SKM-1 treated with dmso at 0.1 percent for 144 hours (cell line): Measurements from ENCODE around the gene REPS1.
A peak's percentile ranks its signal among the peaks of the same experiment; 100 is the strongest.
"Not testable (repeated sequence)": the region's sequence is repeated elsewhere in the genome, so short reads cannot be mapped to it uniquely, and the experiment has no call there.

Experiments used
- DNase-seq: peaks from one replicate; lab custom pipeline; 2025; ENCODE audit not compliant: unreplicated experiment; lab: John Stamatoyannopoulos, UW

REPS1 gene

DNA sequence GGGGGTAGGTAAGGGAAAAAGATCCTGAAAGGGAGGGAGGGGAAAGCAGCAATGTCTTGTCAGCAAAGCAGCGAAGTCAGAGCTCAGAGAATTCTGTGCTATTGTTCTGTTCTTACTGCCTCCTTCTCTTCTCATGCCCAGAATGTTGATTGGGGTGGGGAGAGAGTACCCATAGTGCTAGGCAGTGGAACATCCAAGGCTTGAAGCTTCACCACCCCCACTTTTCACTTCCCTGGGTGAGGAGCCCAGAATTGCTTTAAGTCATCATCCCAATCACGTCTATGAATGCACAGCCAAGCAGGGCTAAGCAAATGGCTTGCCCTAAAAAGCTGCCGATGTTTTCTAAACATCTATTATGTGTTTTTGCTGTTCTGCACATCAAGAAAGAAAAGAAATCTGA, 16.5 kb downstream of the REPS1 start:
- no peak for DNase-seq

DNA sequence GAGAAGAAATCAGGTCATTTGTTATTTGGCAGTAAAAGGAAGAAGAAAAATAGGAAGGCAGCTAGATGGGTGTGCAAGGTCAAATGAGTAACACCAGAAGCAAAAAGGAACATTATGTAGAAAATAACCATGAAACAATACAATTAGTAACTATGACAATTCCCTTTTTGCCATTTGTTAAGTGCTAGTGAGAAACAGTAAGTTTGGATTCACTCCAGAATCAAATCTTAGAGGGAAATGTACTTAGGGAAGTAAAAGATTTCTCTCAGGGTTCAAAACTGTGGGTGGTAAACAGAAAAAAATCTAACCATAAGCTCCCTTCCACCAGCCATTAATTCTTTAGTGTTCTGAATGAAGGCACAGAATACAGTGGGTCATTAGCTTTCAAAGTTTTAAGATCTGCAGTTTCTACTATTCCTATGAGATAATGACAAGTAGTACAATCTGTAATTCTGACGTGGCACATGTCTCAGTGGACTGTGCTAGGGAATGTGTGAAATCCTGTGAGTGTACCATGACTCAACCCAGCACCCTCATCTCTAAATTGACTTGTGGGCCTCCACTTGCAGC, 17.1 kb downstream of the REPS1 start:
- DNase-seq = no peak

DNA sequence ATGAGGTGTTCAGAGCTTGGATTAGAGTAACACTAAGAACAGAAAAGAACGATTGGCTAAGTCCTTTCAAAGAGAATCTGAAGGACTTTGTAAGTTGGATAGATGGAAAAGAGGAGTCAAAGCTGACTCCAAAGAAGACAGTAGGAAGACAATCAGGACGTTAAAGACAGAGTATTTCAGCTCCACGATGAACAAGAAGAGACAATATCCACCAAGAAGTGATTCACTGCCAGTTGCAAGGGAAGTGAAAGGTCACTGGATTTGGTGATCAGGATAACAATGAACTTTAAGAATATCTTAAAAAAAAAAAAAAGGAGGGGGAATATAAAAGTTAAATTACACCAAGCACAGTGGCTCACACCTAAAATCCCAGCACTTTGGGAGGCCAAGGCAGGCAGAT, 17.9 kb downstream of the REPS1 start:
- DNase-seq = no peak

- no peak for DNase-seq
These were observed 21.2 kb downstream of the REPS1 start for GRCh38 chr6:138966870-138967269.

GRCh38 chr6:138965971-138966370, 22.1 kb downstream of the REPS1 start:
- DNase-seq = no peak

GRCh38 chr6:138965291-138965874, 22.7 kb downstream of the REPS1 start:
- DNase-seq = no peak

- no peak for DNase-seq
These were observed 24.0 kb downstream of the REPS1 start for GRCh38 chr6:138964012-138964411.

- DNase-seq = no peak
These were observed 24.5 kb downstream of the REPS1 start for GRCh38 chr6:138963531-138963930.

DNA sequence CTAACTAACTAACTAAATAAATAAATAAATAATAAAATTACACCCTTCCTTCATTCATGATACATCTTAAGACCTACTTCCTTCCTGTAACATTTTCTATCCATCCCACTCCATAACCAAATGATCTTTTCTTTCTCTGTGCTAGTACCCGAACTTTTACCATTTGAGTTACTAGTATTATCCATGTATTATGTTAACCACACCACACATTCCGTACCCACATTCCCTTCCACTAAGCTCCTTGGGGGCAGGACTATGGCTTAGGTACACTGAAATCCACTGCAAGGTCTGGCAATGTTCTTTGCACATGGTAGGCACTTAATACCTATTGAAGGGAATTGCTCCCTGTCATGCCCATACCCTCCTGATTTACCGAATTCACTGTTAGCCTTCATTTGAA, 24.9 kb downstream of the REPS1 start:
- no peak for DNase-seq

DNA sequence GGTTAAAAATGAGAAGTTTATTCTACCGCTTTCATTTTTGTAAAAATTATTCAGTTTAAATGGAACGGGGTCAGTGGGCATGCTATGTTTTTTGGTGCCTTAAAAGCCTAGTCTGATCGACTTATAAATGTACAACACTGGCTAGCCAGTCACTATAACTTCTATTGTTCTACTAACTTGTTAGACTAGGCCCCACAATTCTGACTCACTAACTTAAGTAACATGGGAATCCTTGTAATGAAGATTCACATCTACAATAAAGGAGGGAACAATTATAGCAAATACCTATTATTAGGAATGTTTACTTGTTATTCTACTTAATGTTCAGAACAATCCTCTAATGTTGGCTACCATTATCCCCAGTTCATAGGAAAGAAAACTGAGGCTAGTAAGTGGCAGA, 28.5 kb downstream of the REPS1 start:
- no peak for DNase-seq

GRCh38 chr6:138958595-138958994, 29.5 kb downstream of the REPS1 start:
- DNase-seq = no peak

- DNase-seq = no peak
These were observed 30.1 kb downstream of the REPS1 start for GRCh38 chr6:138957903-138958302.

DNA sequence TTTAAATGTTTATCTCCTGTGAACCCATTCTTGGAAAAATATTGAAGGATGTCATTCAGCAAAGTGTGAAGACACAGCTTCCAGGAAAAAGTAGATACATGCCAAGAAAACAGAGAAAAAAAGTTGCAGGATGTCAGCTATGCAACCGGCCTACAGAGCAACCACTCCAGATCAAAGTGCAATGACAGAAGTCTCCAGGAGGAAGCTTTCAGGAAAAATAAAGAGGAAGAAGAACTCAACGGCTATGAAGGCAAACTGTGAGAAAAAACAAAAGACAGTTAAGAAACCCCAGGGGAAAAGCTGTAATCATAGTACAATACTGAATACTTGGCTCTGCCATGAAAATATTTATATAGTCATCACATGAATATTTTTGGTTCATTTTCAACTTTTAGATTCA, 30.6 kb downstream of the REPS1 start:
- peak; percentile 50 for DNase-seq

GRCh38 chr6:138956244-138956924, 31.7 kb downstream of the REPS1 start:
- no peak for DNase-seq

DNA sequence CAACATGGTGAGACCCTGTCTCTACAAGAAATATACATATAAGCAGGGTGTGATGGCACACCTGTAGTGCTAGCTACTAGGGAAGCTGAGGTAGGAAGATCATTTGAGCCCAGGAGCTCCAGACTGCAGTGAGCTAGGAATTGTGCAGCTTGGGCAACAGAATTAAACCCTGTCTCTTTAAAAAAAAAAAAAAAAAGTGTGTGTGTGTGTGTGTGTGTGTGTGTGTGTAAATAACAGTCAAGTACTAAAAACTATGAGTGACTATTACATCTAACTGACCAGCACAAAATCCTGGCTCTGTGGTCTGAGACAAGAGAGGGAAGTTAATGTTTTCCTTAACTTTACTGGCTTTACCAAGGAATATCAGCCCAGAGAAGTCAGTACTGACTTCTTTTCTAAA, 32.8 kb downstream of the REPS1 start:
- no peak for DNase-seq

DNA sequence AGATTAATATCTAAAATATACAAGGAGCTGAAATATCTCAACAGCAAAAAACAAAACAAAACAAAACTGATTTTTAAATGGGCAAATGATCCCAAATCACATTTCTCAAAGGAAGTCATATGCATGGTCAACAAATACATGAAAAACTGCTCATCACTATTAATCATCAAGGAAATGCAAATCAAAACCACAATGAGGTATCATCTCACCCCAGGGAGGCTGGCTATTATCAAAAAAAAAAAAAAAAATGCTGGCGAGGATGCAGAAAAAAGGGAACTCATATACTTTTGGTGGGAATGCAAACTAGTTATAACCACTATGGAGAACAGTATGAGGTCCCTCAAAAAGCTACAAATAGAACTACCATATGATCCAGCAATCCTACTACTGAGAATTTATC, 34.6 kb downstream of the REPS1 start:
- no peak for DNase-seq

DNA sequence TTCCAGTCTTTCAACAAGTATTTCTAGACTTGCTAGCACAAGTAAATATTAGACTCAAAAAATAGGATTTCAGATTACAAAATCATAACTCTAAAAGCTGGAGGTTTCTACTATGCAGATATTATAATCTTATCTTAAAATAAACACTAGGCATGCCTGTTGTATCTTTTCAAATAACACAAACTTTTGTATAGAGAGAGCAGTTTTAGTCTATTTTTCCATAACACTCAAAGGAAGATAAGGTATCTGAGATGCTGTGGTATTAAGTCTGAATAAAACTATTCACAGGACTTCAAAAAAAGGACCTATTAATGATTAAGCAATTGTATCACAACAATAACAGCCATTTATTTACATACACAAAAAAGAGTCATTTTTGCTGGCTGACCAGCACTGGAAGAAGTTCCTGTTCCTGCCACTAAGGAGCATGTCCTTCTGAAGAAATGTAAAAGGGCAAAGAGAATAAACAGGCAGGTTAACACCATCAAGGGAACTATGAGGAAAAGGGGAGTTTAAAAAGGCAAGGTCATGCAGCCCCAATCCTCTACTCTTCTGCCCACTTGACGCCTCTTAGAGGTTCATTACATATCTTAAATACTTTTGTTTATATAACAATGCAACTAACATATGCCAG, 39.4 kb downstream of the REPS1 start:
- no peak for DNase-seq

DNA sequence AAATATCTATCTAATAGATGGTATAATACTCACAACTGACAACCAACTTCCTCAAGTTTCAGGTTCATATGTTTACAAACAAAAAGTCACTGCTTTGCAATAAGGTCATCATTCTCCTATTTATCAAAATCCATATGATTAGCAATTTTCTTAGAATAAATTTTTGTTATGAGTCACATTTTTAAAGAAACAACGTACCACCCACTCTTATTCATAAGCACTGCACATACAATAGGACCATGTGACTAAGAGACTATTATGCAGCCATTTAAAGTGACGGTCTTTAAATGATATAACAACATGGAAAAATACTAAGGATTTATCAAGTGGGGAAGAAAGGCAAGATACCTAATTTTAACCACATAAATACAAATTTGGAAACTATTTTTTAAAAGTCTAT, 40.0 kb downstream of the REPS1 start:
- DNase-seq = no peak

DNA sequence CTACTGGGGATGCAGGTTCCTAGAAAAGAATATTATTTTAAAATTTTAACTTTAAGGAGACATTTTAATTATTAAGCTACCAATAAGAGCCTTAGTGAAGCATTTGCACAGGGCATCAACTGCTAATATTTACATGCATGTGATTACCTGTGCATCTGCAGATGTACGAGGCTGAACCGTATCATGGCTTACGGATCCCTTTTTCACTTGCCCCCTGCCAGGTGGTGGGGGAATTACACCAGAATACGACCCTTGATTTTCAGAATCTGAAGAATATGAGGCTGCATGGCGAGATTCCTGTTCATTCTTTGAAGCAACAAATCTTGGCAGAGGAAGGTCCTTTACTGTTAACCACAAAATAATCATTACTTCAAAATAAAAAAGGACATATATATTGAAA, 42.7 kb downstream of the REPS1 start:
- no peak for DNase-seq

DNA sequence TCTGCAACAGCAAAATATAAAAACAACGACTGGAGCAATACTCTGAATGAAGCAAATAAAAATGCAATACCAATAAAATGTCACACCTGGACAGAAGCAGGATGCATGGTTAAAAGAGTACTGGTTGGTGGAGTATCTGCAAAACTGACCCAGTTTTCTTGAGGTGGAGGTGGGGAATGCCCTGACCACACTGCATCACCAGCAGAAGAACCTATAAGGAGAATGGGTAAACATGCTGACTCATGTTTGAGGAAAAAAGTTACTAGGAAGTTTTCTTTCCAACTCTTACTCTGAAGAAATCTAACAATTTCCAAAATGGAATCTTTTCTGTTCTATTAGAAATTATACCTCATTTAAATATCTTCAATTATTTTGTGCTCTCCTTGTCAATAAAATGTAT, 43.6 kb downstream of the REPS1 start:
- no peak for DNase-seq

- DNase-seq = no peak
These were observed 44.9 kb downstream of the REPS1 start for GRCh38 chr6:138943089-138943625.

DNA sequence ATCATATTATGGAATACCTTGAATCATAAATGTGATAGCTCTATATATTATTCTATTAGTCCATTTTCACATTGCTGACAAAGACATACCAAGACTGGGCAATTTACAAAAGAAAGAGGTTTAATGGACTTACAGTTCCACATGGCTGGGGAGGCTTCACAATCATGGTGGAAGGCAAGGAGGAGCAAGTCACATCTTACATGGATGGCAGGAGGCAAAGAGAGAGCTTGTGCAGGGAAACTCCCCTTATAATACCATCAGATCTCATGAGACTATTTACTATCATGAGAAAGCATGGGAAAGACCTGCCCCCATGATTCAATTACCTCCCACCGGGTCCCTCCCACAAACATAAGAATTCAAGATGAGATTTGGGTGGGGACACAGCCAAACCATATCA, 51.2 kb downstream of the REPS1 start:
- DNase-seq = not testable (repeated sequence)
